GM23248 (cell line): ENCODE results near the gene PPFIA2.

Experiments
- EZH2 ChIP-seq: fragments of 200-600 bp; sonication (generic); IDR thresholded peaks from 2 replicates; pipeline ENCODE4 v1.6.1; 2018; ENCODE audit warnings: antibody characterized with exemption, mild to moderate bottlenecking; ENCODE audit not compliant: insufficient read depth, poor library complexity, severe bottlenecking
- EZH2phosphoT487 ChIP-seq: fragments of 200-600 bp; sonication (generic); IDR thresholded peaks from 2 replicates; pipeline ENCODE4 v1.6.1; 2018; ENCODE audit warnings: antibody characterized with exemption, moderate library complexity, mild to moderate bottlenecking, low read depth; ENCODE audit not compliant: insufficient read depth

DNA sequence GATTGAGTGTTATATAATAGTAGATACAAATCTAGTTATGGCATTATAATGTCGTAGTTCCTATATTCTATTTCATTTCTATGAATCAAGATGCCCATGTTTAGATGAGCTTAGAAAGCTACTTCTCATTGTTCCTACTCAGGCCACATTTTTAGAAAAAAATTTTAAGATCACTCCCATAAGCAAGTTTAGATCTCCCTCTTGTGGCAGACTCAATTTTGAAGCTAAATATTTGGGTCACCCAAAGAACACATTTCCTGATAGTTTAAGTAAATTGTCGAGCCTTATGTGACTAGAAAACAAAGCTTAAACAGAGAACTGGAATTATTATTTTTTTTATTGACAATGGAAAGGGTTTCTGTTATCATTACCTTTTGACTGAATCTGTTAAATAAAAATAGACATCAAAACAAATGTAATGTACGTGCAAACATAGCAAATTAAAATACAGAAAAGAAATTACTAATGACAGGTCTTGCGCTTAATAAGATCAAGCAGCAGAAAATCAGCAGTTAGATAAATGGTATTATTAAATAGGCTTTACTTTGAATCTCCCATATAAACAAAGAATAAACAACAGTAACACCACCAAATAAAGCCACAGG is 501.1 kb downstream of the PPFIA2 start:
- TF ChIP-seq EZH2phosphoT487 (no peak), EZH2 (no peak)
